ENCODE data around the gene TBC1D8B. TPM values are rescaled to one million over a fixed set of nuclear protein-coding genes. Genes with fewer than 3 reads are reported as not detected.
"Not testable (repeated sequence)": the region's sequence is repeated elsewhere in the genome, so short reads cannot be mapped to it uniquely, and the experiment has no call there.

TBC1D8B gene
- 10 to 100 TPM; 14.8 to 25.3 (median 19.8) TPM for total RNA-seq

- Histone ChIP-seq H3K27ac (peak within 1 kb of the TSS; percentile 49 to 61 (median 51)), H3K27me3 (no peaks in the 10 kb centered on the region), H3K36me3 (no peaks in the 10 kb centered on the region), H3K4me3 (replicated peaks in 1 of 3) (peak within 1 kb of the TSS; percentile 1 to 51 (median 44)), H3K9me3 (no peaks in the 10 kb centered on the region), H3K4me1 (no peaks in the 10 kb centered on the region)
- DNase-seq: peak; percentile 82 to 85
- 1% methylated on average over 21 to 33 of the region's 36 CpGs for WGBS, 2 donors
- intact Hi-C loops (cut with DNase I): no loop called here
- no peak for TF ChIP-seq CTCF (IDR thresholded peaks at IDR 0.05)
- peak in 1 of 2 donors; percentile 76 for TF ChIP-seq POLR2A (IDR thresholded peaks at IDR 0.05)
These were observed at the start of gene TBC1D8B for GRCh38 chrX:106802388-106803275. Gene TBC1D8B (plus strand): TSS chrX:106802673. CDS start chrX:106802854, 181 bp downstream.

GRCh38 chrX:106769288-106769687 is 33.2 kb upstream of the TBC1D8B start:
- H3K4me3 ChIP-seq (replicated peaks in 1 of 3); H3K36me3 ChIP-seq; H3K27me3 ChIP-seq; intact Hi-C loops (cut with DNase I); H3K4me1 ChIP-seq; H3K9me3 ChIP-seq; H3K27ac ChIP-seq; DNase-seq: not testable (repeated sequence)
- 93 to 95% methylated on average over 1 of the region's 1 CpG for WGBS, 2 donors

GRCh38 chrX:106774981-106775380 is 27.5 kb upstream of the TBC1D8B start:
- no peaks in the 10 kb centered on the region for H3K9me3 ChIP-seq
- 90 to 94% methylated on average over 2 of the region's 2 CpGs for WGBS, 2 donors
- H3K36me3 ChIP-seq: no peaks in the 10 kb centered on the region
- H3K27ac ChIP-seq: no peak overlapping the region
- DNase-seq: no peak
- intact Hi-C loops (cut with DNase I): no loop called here
- no peak for TF ChIP-seq CTCF (IDR thresholded peaks at IDR 0.05)
- TF ChIP-seq POLR2A (IDR thresholded peaks at IDR 0.05): no peak
- no peak overlapping the region for H3K4me3 ChIP-seq (replicated peaks in 1 of 3)
- no peaks in the 10 kb centered on the region for H3K27me3 ChIP-seq
- no peaks in the 10 kb centered on the region for H3K4me1 ChIP-seq

- H3K4me1 ChIP-seq: no peaks in the 10 kb centered on the region
- DNase-seq: no peak
- intact Hi-C loops (cut with DNase I): no loop called here
- TF ChIP-seq CTCF (IDR thresholded peaks at IDR 0.05): no peak
- no peak for TF ChIP-seq POLR2A (IDR thresholded peaks at IDR 0.05)
- H3K36me3 ChIP-seq: no peaks in the 10 kb centered on the region
- H3K4me3 ChIP-seq (replicated peaks in 1 of 3): no peak overlapping the region
- H3K9me3 ChIP-seq: no peaks in the 10 kb centered on the region
- H3K27ac ChIP-seq: no peak overlapping the region
- 55 to 73% methylated on average over 2 of the region's 2 CpGs for WGBS, 2 donors
- H3K27me3 ChIP-seq: no peaks in the 10 kb centered on the region
These were observed 22.2 kb upstream of the TBC1D8B start for GRCh38 chrX:106780264-106780663.

- no peak overlapping the region for H3K4me3 ChIP-seq (replicated peaks in 1 of 3)
- no peaks in the 10 kb centered on the region for H3K9me3 ChIP-seq
- TF ChIP-seq POLR2A (IDR thresholded peaks at IDR 0.05): no peak
- no peak for TF ChIP-seq CTCF (IDR thresholded peaks at IDR 0.05)
- no peaks in the 10 kb centered on the region for H3K27me3 ChIP-seq
- DNase-seq: no peak
- intact Hi-C loops (cut with DNase I): no loop called here
- H3K36me3 ChIP-seq: no peaks in the 10 kb centered on the region
- no peak overlapping the region for H3K27ac ChIP-seq
- no peaks in the 10 kb centered on the region for H3K4me1 ChIP-seq
- 56 to 60% methylated on average over 1 of the region's 1 CpG for WGBS, 2 donors
These were observed 21.7 kb upstream of the TBC1D8B start for GRCh38 chrX:106780664-106781377.

Measured in thyroid gland (tissue), 4 donors.